ENCODE data around the gene BPIFA3. TPM values are rescaled to one million over a fixed set of nuclear protein-coding genes. Genes with fewer than 3 reads are reported as not detected.

BPIFA3 gene
- total RNA-seq, 4 donors from 2014 or later, result not detected

- intact Hi-C loops (cut with DNase I; ENCODE audit: low total_unique reads), result no loop called here
- DNase-seq (no peak), ATAC-seq (no peak)
- TF ChIP-seq CTCF (IDR thresholded peaks at IDR 0.05 in 4 of 5, conservative IDR thresholded peaks at IDR 0.05 in 1 of 5) (no peak), POLR2A (IDR thresholded peaks at IDR 0.05) (no peak)
- in situ Hi-C loops (cut with MboI; ENCODE audit: low sequenced_read_pairs in 4 of 4), result loop anchor here in 1 of 4 donors (25.0 kb wide), 1 partner anchor 109 kb away; no protein-coding TSS in a partner anchor
- Histone ChIP-seq H3K4me1 (no peaks in the 10 kb centered on the region), H3K27ac (no peak overlapping the region), H3K4me3 (no peak overlapping the region), H3K27me3 (no peaks in the 10 kb centered on the region), H3K36me3 (no peaks in the 10 kb centered on the region), H3K9me3 (no peaks in the 10 kb centered on the region)
Observed at GRCh38 chr20:33203444-33203843, 13.7 kb upstream of the BPIFA3 start.

GRCh38 chr20:33209789-33210188 is 7.4 kb upstream of the BPIFA3 start:
- Histone ChIP-seq H3K27me3 (peaks cover 0 to 5% (median 4%) of the 10 kb centered on the region in 3 donors), H3K4me3 (no peak overlapping the region), H3K9me3 (no peaks in the 10 kb centered on the region), H3K4me1 (no peaks in the 10 kb centered on the region), H3K27ac (no peak overlapping the region), H3K36me3 (no peaks in the 10 kb centered on the region)
- in situ Hi-C loops (cut with MboI; ENCODE audit: low sequenced_read_pairs in 4 of 4), result loop anchor here in 1 of 4 donors (25.0 kb wide), 1 partner anchor 103 kb away; no protein-coding TSS in a partner anchor
- peak in 1 of 2 donors; percentile 26 for ATAC-seq
- TF ChIP-seq CTCF (IDR thresholded peaks at IDR 0.05 in 4 of 5, conservative IDR thresholded peaks at IDR 0.05 in 1 of 5) (no peak), POLR2A (IDR thresholded peaks at IDR 0.05) (no peak)
- intact Hi-C loops (cut with DNase I; ENCODE audit: low total_unique reads), result no loop called here
- DNase-seq, result no peak

GRCh38 chr20:33210371-33210770 is 6.8 kb upstream of the BPIFA3 start:
- DNase-seq (no peak), ATAC-seq (no peak)
- Histone ChIP-seq H3K9me3 (no peaks in the 10 kb centered on the region), H3K27me3 (peaks cover 0 to 5% (median 4%) of the 10 kb centered on the region in 3 donors), H3K36me3 (no peaks in the 10 kb centered on the region), H3K4me1 (no peaks in the 10 kb centered on the region), H3K4me3 (no peak overlapping the region), H3K27ac (no peak overlapping the region)
- TF ChIP-seq CTCF (IDR thresholded peaks at IDR 0.05 in 4 of 5, conservative IDR thresholded peaks at IDR 0.05 in 1 of 5) (no peak), POLR2A (IDR thresholded peaks at IDR 0.05) (no peak)
- in situ Hi-C loops (cut with MboI; ENCODE audit: low sequenced_read_pairs in 4 of 4) (loop anchor here in 1 of 4 donors (25.0 kb wide), 1 partner anchor 102 kb away; no protein-coding TSS in a partner anchor), intact Hi-C loops (cut with DNase I; ENCODE audit: low total_unique reads) (no loop called here)

- no peak overlapping the region for H3K4me3 ChIP-seq
- H3K27ac ChIP-seq, result no peak overlapping the region
- in situ Hi-C loops (cut with MboI; ENCODE audit: low sequenced_read_pairs in 4 of 4) (loop anchor here in 1 of 4 donors (25.0 kb wide), 1 partner anchor 100 kb away; no protein-coding TSS in a partner anchor), intact Hi-C loops (cut with DNase I; ENCODE audit: low total_unique reads) (no loop called here)
- DNase-seq, result no peak
- no peaks in the 10 kb centered on the region for H3K36me3 ChIP-seq
- H3K4me1 ChIP-seq, result no peaks in the 10 kb centered on the region
- H3K9me3 ChIP-seq, result no peaks in the 10 kb centered on the region
- TF ChIP-seq CTCF (IDR thresholded peaks at IDR 0.05 in 4 of 5, conservative IDR thresholded peaks at IDR 0.05 in 1 of 5) (peak in 1 of 5 experiments; percentile 25), POLR2A (IDR thresholded peaks at IDR 0.05) (no peak)
- no peak for ATAC-seq
- H3K27me3 ChIP-seq, result peaks cover 0 to 5% (median 4%) of the 10 kb centered on the region in 3 donors
Observed at GRCh38 chr20:33211817-33212424, 5.2 kb upstream of the BPIFA3 start.
